ENCODE data around the gene PGM5. TPM values are rescaled to one million over a fixed set of nuclear protein-coding genes. Genes with fewer than 3 reads are reported as not detected.

The PGM5 gene
- total and polyA plus RNA-seq, 2 of the 4 experiments (the other 2 are of a cell fraction), result 8.3 to 14.7 TPM

- H2BK120ac ChIP-seq (ENCODE audit: low read depth, low read length), result peak overlapping the region; percentile 82
- peak overlapping the region; percentile 42 for H2BK5ac ChIP-seq (ENCODE audit: low read depth, low read length, poor library complexity, severe bottlenecking)
- peak overlapping the region; percentile 28 for H3K56ac ChIP-seq (ENCODE audit: extremely low read depth, insufficient read depth, low read length)
- H3K14ac ChIP-seq (replicated peaks; ENCODE audit: low read depth, low read length), result peak overlapping the region; percentile 76
- no peaks in the 10 kb centered on the region for H3K36me3 ChIP-seq (ENCODE audit: control insufficient read depth, insufficient read depth, low read length)
- H2AK9ac ChIP-seq (replicated peaks; ENCODE audit: low read depth, low read length, poor library complexity), result peak overlapping the region; percentile 75
- DNase-seq (peak; percentile 84), ATAC-seq (ENCODE audit: low read depth) (peak; percentile 95)
- H3K9me1 ChIP-seq (ENCODE audit: insufficient read depth, low read length), result peaks cover 5% of the 10 kb centered on the region; the same call in 1 of the 2 replicates
- intact Hi-C loops (cut with micrococcal nuclease), result loop anchor here (10.0 kb wide), 1 partner anchor 95 kb away; no protein-coding TSS in a partner anchor
- H2BK20ac ChIP-seq (ENCODE audit: low read depth, low read length), result peak overlapping the region; percentile 61
- 30% methylated on average over 2 of the region's 14 CpGs; no CpG with 5 or more reads in 1 of the 2 experiments for WGBS, 2 experiments (ENCODE audit: extremely low coverage in 2 of 2, insufficient read length in 1 of 2)
- H3K9ac ChIP-seq (ENCODE audit: low read depth, low read length), result no peak overlapping the region
- peak overlapping the region in 1 of 2 experiments; percentile 44; a peak in 3 of 4 replicates for H4K8ac ChIP-seq (ENCODE audit: low read depth in 2 of 2, low read length in 2 of 2)
- peak overlapping the region; percentile 1; the same call in 1 of the 2 replicates for H4K5ac ChIP-seq (ENCODE audit: low read depth, low read length)
- no peaks in the 10 kb centered on the region for H3K27me3 ChIP-seq (ENCODE audit: control insufficient read depth, insufficient read depth, low read length)
- peak overlapping the region; percentile 53 for H3K4me2 ChIP-seq (ENCODE audit: low read depth, low read length)
- peak overlapping the region; percentile 65 for H3K4ac ChIP-seq (ENCODE audit: low read depth, low read length)
- H4K91ac ChIP-seq (ENCODE audit: insufficient read depth, low read depth, low read length), result peak overlapping the region; percentile 50
- no TSS peak for BruUV-seq (replicated peaks)
- in situ Hi-C loops (cut with MboI; ENCODE audit: low sequenced_read_pairs), result no loop called here
- CTCF ChIA-PET, result interaction anchor here (0.6 to 1.2 kb wide), 3 partner anchors 8 to 218 kb away, joined by 3 to 7 read pairs (median 4); no protein-coding TSS in a partner anchor
- peak overlapping the region; percentile 0; the same call in 1 of the 2 replicates for H3K18ac ChIP-seq (ENCODE audit: low read depth, low read length)
- peaks cover 8% of the 10 kb centered on the region; the same call in 1 of the 2 replicates for H3K4me1 ChIP-seq (ENCODE audit: control insufficient read depth, insufficient read depth, low read length)
- no peaks in the 10 kb centered on the region for H3K9me3 ChIP-seq (ENCODE audit: control insufficient read depth, insufficient read depth, low read length)
- no peak overlapping the region for H3K4me3 ChIP-seq (ENCODE audit: insufficient read depth, low read depth, low read length)
- peak overlapping the region; percentile 33 for H3K27ac ChIP-seq (ENCODE audit: insufficient read depth, low read length)
- peak overlapping the region; percentile 9; the same call in 2 of the 3 replicates for H2BK15ac ChIP-seq (ENCODE audit: low read depth, low read length)
- peak overlapping the region; percentile 60; the same call in 1 of the 2 replicates for H3K23ac ChIP-seq (ENCODE audit: low read depth, low read length)
- peak overlapping the region; percentile 84 for H2AFZ ChIP-seq (replicated peaks; ENCODE audit: low read length, poor library complexity)
- H3K79me1 ChIP-seq (ENCODE audit: low read depth in 1 of 2, low read length in 2 of 2), result no peaks in the 10 kb centered on the region
- no peaks in the 10 kb centered on the region for H4K20me1 ChIP-seq (ENCODE audit: insufficient read depth, low read length)
- dilution Hi-C loops (cut with HindIII; ENCODE audit: low sequenced_read_pairs, unreplicated experiment), result no loop called here
- peak overlapping the region; percentile 58 for H2AK5ac ChIP-seq (ENCODE audit: low read depth, low read length)
- POLR2A ChIA-PET (ENCODE audit: unreplicated experiment), result no interaction called here
- TF ChIP-seq NFE2L2 (IDR thresholded peaks at IDR 0.05; ENCODE audit: low read depth, low read length) (no peak), ELK1 (IDR thresholded peaks at IDR 0.05; ENCODE audit: borderline replicate concordance, low read depth, low read length) (no peak), FOS (IDR thresholded peaks at IDR 0.05; ENCODE audit: low read depth, low read length) (peak; percentile 56; the same call in 1 of the 2 replicates), USF2 (IDR thresholded peaks at IDR 0.05; ENCODE audit: low read depth, low read length) (no peak), CTCF (conservative IDR thresholded peaks at IDR 0.05; ENCODE audit: low read depth, low read length) (peak; percentile 35), MXI1 (IDR thresholded peaks at IDR 0.05; ENCODE audit: borderline replicate concordance, low read depth, low read length) (no peak), MAZ (IDR thresholded peaks at IDR 0.05; ENCODE audit: borderline replicate concordance, low read depth, low read length) (no peak), CEBPB (IDR thresholded peaks at IDR 0.05; ENCODE audit: low read depth, low read length) (0 out of 2 replicates have a peak, but pooled peaks have one; percentile 36), SMC3 (IDR thresholded peaks at IDR 0.05; ENCODE audit: low read depth, low read length) (no peak), RFX5 (IDR thresholded peaks at IDR 0.05; ENCODE audit: low read depth, low read length) (no peak), CHD1 (IDR thresholded peaks at IDR 0.05; ENCODE audit: low read depth, low read length) (no peak), BHLHE40 (IDR thresholded peaks at IDR 0.05; ENCODE audit: low read depth, low read length) (no peak), RAD21 (IDR thresholded peaks at IDR 0.05; ENCODE audit: low read length) (0 out of 2 replicates have a peak, but pooled peaks have one; percentile 10)
These were observed 203.8 kb downstream of the PGM5 start for GRCh38 chr9:68560071-68560844.
